ENCODE results near the gene SLC7A7.
A peak's percentile ranks its signal among the peaks of the same experiment; 100 is the strongest.
"Not testable (repeated sequence)": the region's sequence is repeated elsewhere in the genome, so short reads cannot be mapped to it uniquely, and the experiment has no call there.

SLC7A7 gene

GRCh38 chr14:22778084-22778483 is 37.2 kb downstream of the SLC7A7 start:
- DNase-seq (ENCODE audit: insufficient read length, low spot score) (no peak), FAIRE-seq (no peak)
- TF ChIP-seq POLR2A (IDR thresholded peaks at IDR 0.05; ENCODE audit: low read depth, low read length): no peak

- FAIRE-seq: not testable (repeated sequence)
Measured at GRCh38 chr14:22776849-22777248, 38.4 kb downstream of the SLC7A7 start.

GRCh38 chr14:22776215-22776614 is 39.0 kb downstream of the SLC7A7 start:
- DNase-seq (ENCODE audit: insufficient read length, low spot score) (no peak), FAIRE-seq (no peak)
- TF ChIP-seq SPI1 (IDR thresholded peaks at IDR 0.05; ENCODE audit: low read depth, low read length): no peak
- TF ChIP-seq POLR2AphosphoS5 (IDR thresholded peaks at IDR 0.05; ENCODE audit: low read depth, low read length): 0 out of 2 replicates have a peak, but pooled peaks have one; percentile 36

More at GRCh38 chr14:22776849-22777248, 38.4 kb downstream of the SLC7A7 start:
- DNase-seq (ENCODE audit: insufficient read length, low spot score): not testable (repeated sequence)

DNA sequence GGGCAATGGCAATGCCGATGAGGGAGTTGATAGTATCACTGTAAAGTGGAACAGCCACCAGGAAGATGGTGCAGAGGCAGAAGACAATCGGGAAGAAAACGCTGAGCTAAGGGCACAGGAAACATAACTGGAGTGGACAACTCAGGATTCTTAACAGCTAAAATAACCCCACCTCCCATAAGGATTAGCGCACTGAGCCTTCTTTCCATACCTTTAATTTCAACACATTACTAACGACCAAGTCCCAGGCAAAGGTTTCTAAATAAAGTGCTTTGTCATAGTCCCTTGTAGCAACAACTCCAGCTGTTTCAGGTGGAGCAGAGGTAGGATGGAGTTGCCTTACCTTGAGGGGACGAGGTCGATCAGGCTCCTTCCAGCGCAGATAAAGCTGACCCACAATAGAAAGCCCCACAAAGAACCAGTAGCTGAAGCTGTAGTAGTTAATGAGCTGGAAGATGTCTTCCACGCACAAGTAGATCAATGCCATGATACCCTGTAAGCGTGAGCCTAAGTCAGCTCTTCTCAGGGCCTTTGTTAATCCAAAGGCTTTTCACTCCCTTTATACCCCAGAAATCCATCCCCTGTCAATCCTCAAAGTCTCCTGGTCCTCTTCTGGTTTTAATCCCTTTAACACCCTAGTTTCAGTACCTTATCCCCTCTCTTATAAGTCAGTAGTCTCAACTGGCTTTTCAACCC is 41.1 kb downstream of the SLC7A7 start:
- TF ChIP-seq POLR2AphosphoS5 (IDR thresholded peaks at IDR 0.05; ENCODE audit: low read depth, low read length): peak; percentile 60
- TF ChIP-seq POLR2A (IDR thresholded peaks at IDR 0.05; ENCODE audit: low read depth, low read length): no peak
- DNase-seq (ENCODE audit: insufficient read length, low spot score) (no peak), FAIRE-seq (no peak)

DNA sequence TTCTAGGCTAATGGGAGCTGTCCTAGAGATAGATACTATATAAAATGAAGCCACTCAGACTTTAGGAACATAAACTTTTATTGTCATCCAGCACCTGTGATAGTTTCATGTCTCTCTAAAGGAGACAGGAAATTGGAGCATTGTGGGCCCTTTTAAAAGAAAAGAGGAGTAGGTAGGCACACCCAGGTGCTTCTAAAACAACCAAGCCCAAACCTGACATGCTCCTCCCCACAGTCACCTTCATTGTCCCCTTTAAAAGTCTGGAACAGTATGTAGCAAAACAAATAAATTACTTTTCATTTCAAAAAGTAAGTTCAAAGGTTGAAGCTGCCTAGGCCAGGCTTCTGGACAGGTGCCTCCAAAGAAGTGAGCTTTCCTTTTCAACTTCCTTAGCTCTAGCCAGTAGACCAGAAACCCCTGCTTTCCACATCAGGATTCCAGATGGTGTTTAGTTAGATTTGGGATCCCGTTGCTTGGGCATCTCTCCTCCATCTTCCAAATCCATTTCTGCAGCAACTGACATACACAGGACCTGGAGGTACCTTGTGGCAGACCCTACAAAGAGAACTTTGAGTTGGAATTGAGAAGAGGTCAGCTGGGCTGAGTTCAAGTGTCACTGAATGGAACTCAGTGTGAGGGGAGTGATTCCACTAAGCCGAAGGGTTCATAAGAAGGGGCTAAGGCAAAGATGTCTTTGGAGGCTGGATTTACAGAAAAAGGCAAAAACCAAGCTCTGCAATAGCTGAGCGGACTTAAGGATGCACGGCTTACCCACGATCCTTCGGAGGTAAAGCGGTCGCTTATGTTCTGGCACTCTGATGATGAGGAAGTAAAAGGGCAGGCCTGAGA is 41.8 kb downstream of the SLC7A7 start:
- no peak for TF ChIP-seq SPI1 (IDR thresholded peaks at IDR 0.05; ENCODE audit: low read depth, low read length)
- no peak; the same call in 1 of the 2 replicates for TF ChIP-seq POLR2AphosphoS5 (IDR thresholded peaks at IDR 0.05; ENCODE audit: low read depth, low read length)
- TF ChIP-seq POLR2A (IDR thresholded peaks at IDR 0.05; ENCODE audit: low read depth, low read length): no peak; the same call in 1 of the 2 replicates
- no peak for TF ChIP-seq POU2F2 (IDR thresholded peaks at IDR 0.05; ENCODE audit: low read depth, low read length)
- no peak for TF ChIP-seq PAX5 (IDR thresholded peaks at IDR 0.05; ENCODE audit: insufficient read depth, low read length, severe bottlenecking)
- no peak for TF ChIP-seq TAF1 (IDR thresholded peaks at IDR 0.05; ENCODE audit: low read depth, low read length)
- FAIRE-seq: no peak
- no peak for DNase-seq (ENCODE audit: insufficient read length, low spot score)

GRCh38 chr14:22772725-22773124 is 42.5 kb downstream of the SLC7A7 start:
- no peak for FAIRE-seq
- no peak for TF ChIP-seq POU2F2 (IDR thresholded peaks at IDR 0.05; ENCODE audit: low read depth, low read length)
- no peak for TF ChIP-seq POLR2A (IDR thresholded peaks at IDR 0.05; ENCODE audit: low read depth, low read length)
- TF ChIP-seq POLR2AphosphoS5 (IDR thresholded peaks at IDR 0.05; ENCODE audit: low read depth, low read length): no peak
- no peak for TF ChIP-seq PAX5 (IDR thresholded peaks at IDR 0.05; ENCODE audit: insufficient read depth, low read length, severe bottlenecking)
- TF ChIP-seq SPI1 (IDR thresholded peaks at IDR 0.05; ENCODE audit: low read depth, low read length): no peak
- no peak for TF ChIP-seq TAF1 (IDR thresholded peaks at IDR 0.05; ENCODE audit: low read depth, low read length)
- DNase-seq (ENCODE audit: insufficient read length, low spot score): no peak

- FAIRE-seq (no peak), DNase-seq (ENCODE audit: insufficient read length, low spot score) (no peak)
- no peak for TF ChIP-seq TAF1 (IDR thresholded peaks at IDR 0.05; ENCODE audit: low read depth, low read length)
- no peak for TF ChIP-seq PAX5 (IDR thresholded peaks at IDR 0.05; ENCODE audit: insufficient read depth, low read length, severe bottlenecking)
- TF ChIP-seq POLR2AphosphoS5 (IDR thresholded peaks at IDR 0.05; ENCODE audit: low read depth, low read length): no peak
- TF ChIP-seq POU2F2 (IDR thresholded peaks at IDR 0.05; ENCODE audit: low read depth, low read length): no peak
- no peak; the same call in 1 of the 2 replicates for TF ChIP-seq POLR2A (IDR thresholded peaks at IDR 0.05; ENCODE audit: low read depth, low read length)
- no peak for TF ChIP-seq SPI1 (IDR thresholded peaks at IDR 0.05; ENCODE audit: low read depth, low read length)
Measured at GRCh38 chr14:22770481-22771187, 44.6 kb downstream of the SLC7A7 start.

DNA sequence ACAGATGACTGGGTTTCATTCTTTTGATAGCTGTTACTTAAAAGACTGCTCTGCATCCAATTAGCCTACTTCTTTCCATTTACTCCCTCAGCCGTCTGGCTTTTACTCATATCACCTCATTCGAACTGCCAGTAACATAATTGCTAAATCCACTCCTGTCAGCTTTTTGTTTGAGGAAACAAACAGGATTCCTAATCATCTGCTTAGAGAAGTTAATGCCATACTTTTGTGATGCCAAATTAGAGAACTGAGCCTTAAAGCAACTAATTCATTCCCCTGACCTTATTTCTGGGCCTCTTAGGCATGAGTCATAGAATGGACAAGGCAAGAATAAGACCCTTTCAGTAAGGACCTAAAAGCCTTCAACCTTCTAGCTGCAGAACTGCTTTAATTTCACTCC is 45.9 kb downstream of the SLC7A7 start:
- FAIRE-seq (no peak), DNase-seq (ENCODE audit: insufficient read length, low spot score) (no peak)
- TF ChIP-seq PAX5 (IDR thresholded peaks at IDR 0.05; ENCODE audit: insufficient read depth, low read length, severe bottlenecking): no peak
- TF ChIP-seq POLR2AphosphoS5 (IDR thresholded peaks at IDR 0.05; ENCODE audit: low read depth, low read length): 0 out of 2 replicates have a peak, but pooled peaks have one; percentile 15

GRCh38 chr14:22768947-22769346 is 46.3 kb downstream of the SLC7A7 start:
- FAIRE-seq: no peak
- TF ChIP-seq PAX5 (IDR thresholded peaks at IDR 0.05; ENCODE audit: insufficient read depth, low read length, severe bottlenecking) (no peak), SPI1 (IDR thresholded peaks at IDR 0.05; ENCODE audit: low read depth, low read length) (no peak), POU2F2 (IDR thresholded peaks at IDR 0.05; ENCODE audit: low read depth, low read length) (no peak), TAF1 (IDR thresholded peaks at IDR 0.05; ENCODE audit: low read depth, low read length) (no peak), POLR2A (IDR thresholded peaks at IDR 0.05; ENCODE audit: low read depth, low read length) (no peak), POLR2AphosphoS5 (IDR thresholded peaks at IDR 0.05; ENCODE audit: low read depth, low read length) (no peak)

DNA sequence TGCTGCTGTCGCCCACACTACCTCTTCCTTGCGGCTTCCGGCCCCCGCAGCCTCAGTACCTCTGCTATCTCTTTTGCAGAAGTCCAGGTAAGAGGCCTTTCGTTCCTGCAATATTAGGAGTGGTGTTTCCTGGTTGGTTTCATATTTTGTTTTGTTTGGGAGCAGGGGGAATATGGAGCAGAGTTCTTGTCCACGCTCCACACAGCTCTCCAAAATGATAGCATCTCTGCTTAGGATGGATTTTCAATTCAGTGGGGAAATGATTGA is 48.0 kb downstream of the SLC7A7 start:
- no peak for DNase-seq (ENCODE audit: insufficient read length, low spot score)
- FAIRE-seq: no peak

More at GRCh38 chr14:22768947-22769346, 46.3 kb downstream of the SLC7A7 start:
- no peak for DNase-seq (ENCODE audit: insufficient read length, low spot score)

More for the DNA sequence above, 48.0 kb downstream of the SLC7A7 start:
- TF ChIP-seq SPI1 (IDR thresholded peaks at IDR 0.05; ENCODE audit: low read depth, low read length) (peak; percentile 48), POU2F2 (IDR thresholded peaks at IDR 0.05; ENCODE audit: low read depth, low read length) (no peak), POLR2AphosphoS5 (IDR thresholded peaks at IDR 0.05; ENCODE audit: low read depth, low read length) (no peak), POLR2A (IDR thresholded peaks at IDR 0.05; ENCODE audit: low read depth, low read length) (no peak), TAF1 (IDR thresholded peaks at IDR 0.05; ENCODE audit: low read depth, low read length) (no peak)

Measured in GM12891 (cell line).